CD4-positive, CD25-positive, alpha-beta regulatory T cell (primary cell): ENCODE measurements around the gene CTBP1. TPM values are rescaled to one million over a fixed set of nuclear protein-coding genes. Genes with fewer than 3 reads are reported as not detected.

Source experiments
- ATAC-seq, 2 donors: fragments of 150-1000 bp; cut with Tn5 transposase; one replicate each; pipeline ENCODE4 v1.10.0; 2021; ENCODE audit warnings: low read depth in 2 of 2, moderate number of reproducible peaks in 2 of 2, moderate library complexity in 1 of 2
- DNase-seq, 3 donors: peaks; one replicate each; pipeline versions ENCODE4 v3.0.0 to v3.0.0-alpha.2; 2012 to 2022; ENCODE audit warnings: mixed read lengths in 1 of 3
- H3K27ac ChIP-seq: one replicate; pipeline ENCODE4 v1.7.0; 2013; ENCODE audit warnings: mild to moderate bottlenecking, low read length; ENCODE audit not compliant: insufficient read depth, poor library complexity, severe bottlenecking
- H3K27me3 ChIP-seq: one replicate; pipeline ENCODE4 v1.7.0; 2013; ENCODE audit warnings: low read length; ENCODE audit not compliant: control insufficient read depth, insufficient read depth
- H3K36me3 ChIP-seq: one replicate; pipeline ENCODE4 v1.7.0; 2013; ENCODE audit warnings: mild to moderate bottlenecking, low read length, moderate library complexity; ENCODE audit not compliant: control insufficient read depth, insufficient read depth
- H3K4me1 ChIP-seq: 2 replicates; pipeline ENCODE4 v1.7.0; 2013; ENCODE audit warnings: mild to moderate bottlenecking, low read length; ENCODE audit not compliant: insufficient read depth, control insufficient read depth, poor library complexity, severe bottlenecking
- H3K4me3 ChIP-seq: one replicate; pipeline ENCODE4 v1.7.0; 2013; ENCODE audit warnings: low read depth, mild to moderate bottlenecking, low read length, moderate library complexity
- H3K9me3 ChIP-seq, 2 experiments: 1 replicate in 1 of 2; 2 replicates in 1 of 2; pipeline ENCODE4 v1.7.0; 2013; ENCODE audit warnings: low read length in 2 of 2, mild to moderate bottlenecking in 1 of 2, moderate library complexity in 1 of 2; ENCODE audit not compliant: control insufficient read depth in 2 of 2
- H3K27ac Mint-ChIP-seq, 3 donors: one replicate each; pipeline ENCODE4 v1.8.0; 2020 to 2022; ENCODE audit warnings: mild to moderate bottlenecking in 3 of 3, mixed read lengths in 3 of 3, moderate library complexity in 2 of 3
- H3K27me3 Mint-ChIP-seq: one replicate; pipeline ENCODE4 v1.8.0; 2022; ENCODE audit warnings: mild to moderate bottlenecking, mixed read lengths
- H3K36me3 Mint-ChIP-seq: one replicate; pipeline ENCODE4 v1.8.0; 2020; ENCODE audit warnings: mixed read lengths
- H3K4me1 Mint-ChIP-seq, 4 donors: one replicate each; pipeline ENCODE4 v1.8.0; 2020 to 2022; ENCODE audit warnings: mixed read lengths in 4 of 4, mild to moderate bottlenecking in 1 of 4
- H3K4me3 Mint-ChIP-seq, 4 donors: one replicate each; pipeline ENCODE4 v1.8.0; 2020 to 2022; ENCODE audit warnings: mild to moderate bottlenecking in 4 of 4, mixed read lengths in 4 of 4, moderate library complexity in 3 of 4
- H3K9me3 Mint-ChIP-seq, 7 donors: one replicate each; pipeline ENCODE4 v1.8.0; 2020 to 2022; ENCODE audit warnings: mixed read lengths in 7 of 7, mild to moderate bottlenecking in 3 of 7, moderate library complexity in 2 of 7
- polyA plus RNA-seq, 4 donors: library from polyadenylated mRNA; unstranded; fragments of 300-500 nt; fragmentation: Illumina TruSeq; gene quantifications; one replicate each; pipeline ENCODE4 v1.2.3, GENCODE V29; 2021
- total RNA-seq: library from RNA; stranded (reverse); gene quantifications from one replicate; pipeline ENCODE4 v1.2.3, GENCODE V29; 2022

CTBP1 gene
- total and polyA plus RNA-seq, 5 donors from 2014 or later, result 32.4 to 198 (median 67.2) TPM

DNA sequence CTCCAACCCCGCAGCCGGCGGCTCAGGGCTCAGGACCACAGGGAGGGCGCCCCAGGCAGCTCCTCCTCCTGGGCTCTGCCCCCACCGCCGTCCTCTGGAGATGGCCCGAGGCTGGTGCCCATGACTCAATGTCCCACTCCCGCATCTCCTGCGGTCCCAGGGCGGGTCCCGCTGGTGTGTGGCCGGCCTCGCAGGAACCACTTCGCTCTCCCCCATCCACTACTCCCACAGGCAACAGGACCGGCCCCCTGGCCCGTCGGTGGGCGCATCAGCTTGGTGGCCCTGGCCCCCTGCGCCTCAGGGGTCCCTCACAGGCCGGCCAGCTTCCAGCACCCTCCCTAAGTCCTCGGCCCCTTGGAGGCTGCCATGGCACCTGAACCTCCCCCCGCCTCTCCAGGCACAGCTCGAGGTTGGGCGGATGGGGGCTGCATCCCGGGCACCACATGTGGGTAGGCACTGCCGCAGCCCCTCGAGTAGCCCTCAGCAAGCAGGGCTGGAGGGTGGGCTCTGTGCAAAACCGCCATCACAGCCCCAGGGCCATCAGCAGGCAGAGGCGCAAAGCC lies 53.7 kb downstream of the CTBP1 start:
- Histone ChIP-seq H3K27me3 (no peaks in the 10 kb centered on the region), H3K9me3 (no peaks in the 10 kb centered on the region), H3K4me1 (peaks cover 5% of the 10 kb centered on the region), H3K4me3 (no peak overlapping the region), H3K27ac (no peak overlapping the region), H3K36me3 (peaks cover 4% of the 10 kb centered on the region)
- DNase-seq (no peak), ATAC-seq (no peak)
- Mint-ChIP-seq H3K27me3 (no peaks in the 10 kb centered on the region), H3K27ac (no peak overlapping the region), H3K36me3 (peaks cover 12% of the 10 kb centered on the region), H3K4me1 (peaks cover 0 to 11% (median 8%) of the 10 kb centered on the region in 4 donors), H3K9me3 (peaks cover 0 to 1% (median 0%) of the 10 kb centered on the region in 7 donors), H3K4me3 (no peak overlapping the region)

DNA sequence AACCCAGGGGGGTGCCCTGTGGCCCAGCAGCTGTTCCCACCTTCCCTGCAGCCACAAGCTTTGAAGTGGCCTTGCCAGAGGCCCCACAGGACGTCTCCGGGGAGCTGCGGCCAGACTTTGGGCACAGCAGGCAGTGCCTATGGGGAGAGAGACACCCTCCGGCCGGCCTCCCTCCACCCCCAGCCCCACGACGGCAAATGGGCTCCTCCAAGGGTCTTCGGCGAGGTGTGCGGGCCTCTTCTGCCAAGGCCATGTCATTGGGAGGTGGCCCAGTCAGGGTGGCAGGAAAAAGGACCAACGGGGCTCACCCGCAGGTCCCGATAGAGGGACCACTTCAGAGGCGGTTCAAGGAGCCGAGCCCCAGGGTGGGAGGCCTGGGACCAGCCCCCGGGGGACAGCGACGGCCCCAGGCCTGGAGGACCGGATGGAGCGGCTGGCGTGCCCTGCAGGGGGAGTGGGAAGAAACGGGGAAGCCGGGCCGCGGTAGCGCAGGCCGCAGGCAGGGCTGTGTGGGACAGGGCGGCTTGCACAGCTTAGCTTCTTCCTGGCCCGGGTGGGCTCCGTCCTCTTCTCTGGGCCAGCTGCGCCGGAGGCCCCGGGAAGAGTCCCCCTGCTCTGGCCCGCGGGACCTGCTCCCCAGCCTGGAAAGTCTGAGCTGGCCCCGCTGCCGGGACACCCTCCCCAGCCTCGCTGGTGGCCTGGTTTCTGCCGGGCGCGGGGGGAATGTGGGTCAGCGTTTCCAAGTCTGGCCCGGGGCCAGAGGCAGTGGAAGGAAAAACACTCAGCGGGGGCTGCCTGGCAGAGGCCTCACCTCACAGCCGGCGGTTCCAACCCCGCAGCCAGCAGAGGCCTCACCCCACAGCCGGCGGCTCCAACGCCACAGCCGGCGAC lies 54.7 kb downstream of the CTBP1 start:
- no peak overlapping the region for H3K27ac ChIP-seq
- H3K27me3 ChIP-seq, result no peaks in the 10 kb centered on the region
- H3K9me3 Mint-ChIP-seq, result peaks cover 0 to 1% (median 0%) of the 10 kb centered on the region in 7 donors
- H3K4me3 ChIP-seq, result no peak overlapping the region
- no peaks in the 10 kb centered on the region for H3K9me3 ChIP-seq
- H3K27me3 Mint-ChIP-seq, result no peaks in the 10 kb centered on the region
- peaks cover 0 to 14% (median 7%) of the 10 kb centered on the region in 4 donors for H3K4me1 Mint-ChIP-seq
- DNase-seq (no peak), ATAC-seq (no peak)
- H3K4me3 Mint-ChIP-seq, result no peak overlapping the region
- peaks cover 12% of the 10 kb centered on the region for H3K36me3 Mint-ChIP-seq
- H3K36me3 ChIP-seq, result peaks cover 4% of the 10 kb centered on the region
- H3K27ac Mint-ChIP-seq, result no peak overlapping the region
- H3K4me1 ChIP-seq, result no peaks in the 10 kb centered on the region

DNA sequence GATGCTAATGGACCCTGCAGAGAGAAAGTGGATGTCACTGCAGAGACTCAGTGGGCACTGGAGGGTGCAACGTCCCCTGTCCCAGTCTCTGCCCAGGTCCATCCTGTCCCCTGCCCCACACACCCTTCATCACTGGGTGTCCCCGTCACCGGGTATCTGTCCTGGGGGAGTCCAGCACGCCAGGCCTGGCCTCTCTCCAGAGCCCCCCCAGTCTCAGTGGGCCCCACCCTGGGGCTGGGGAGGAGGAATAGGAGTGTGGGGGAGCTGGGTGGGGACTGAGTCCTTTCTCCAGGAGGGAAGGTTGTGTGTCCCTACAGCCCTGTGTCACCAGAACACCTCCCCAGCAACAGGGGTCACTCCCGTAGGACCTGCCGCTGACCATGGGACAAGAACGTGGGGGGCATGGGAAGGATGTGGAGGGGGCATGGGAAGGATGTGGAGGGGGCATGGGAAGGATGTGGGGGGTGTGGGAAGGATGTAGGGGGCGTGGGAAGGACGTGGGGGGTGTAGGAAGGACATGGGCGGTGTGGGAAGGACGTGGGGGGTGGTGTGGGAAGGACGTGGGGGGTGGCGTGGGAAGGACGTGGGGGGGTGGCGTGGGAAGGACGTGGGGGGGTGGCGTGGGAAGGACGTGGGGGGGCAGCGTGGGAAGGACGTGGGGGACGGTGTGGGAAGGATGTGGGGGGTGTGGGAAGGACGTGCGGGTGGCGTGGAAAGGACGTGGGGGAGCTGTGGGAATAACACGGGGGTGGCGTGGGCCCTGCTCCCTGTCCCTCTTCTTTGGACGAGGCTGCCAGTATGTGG lies 55.5 kb downstream of the CTBP1 start:
- Histone ChIP-seq H3K4me1 (no peaks in the 10 kb centered on the region), H3K4me3 (no peak overlapping the region), H3K9me3 (no peaks in the 10 kb centered on the region), H3K36me3 (peaks cover 4% of the 10 kb centered on the region), H3K27ac (no peak overlapping the region), H3K27me3 (no peaks in the 10 kb centered on the region)
- Mint-ChIP-seq H3K27me3 (no peaks in the 10 kb centered on the region), H3K36me3 (peaks cover 10% of the 10 kb centered on the region), H3K27ac (no peak overlapping the region), H3K9me3 (peaks cover 0 to 1% (median 0%) of the 10 kb centered on the region in 7 donors), H3K4me1 (peaks cover 0 to 18% (median 8%) of the 10 kb centered on the region in 4 donors), H3K4me3 (no peak overlapping the region)
- no peak for ATAC-seq
- DNase-seq, result no peak

GRCh38 chr4:1192493-1193205 lies 56.3 kb downstream of the CTBP1 start:
- H3K36me3 Mint-ChIP-seq, result peaks cover 8% of the 10 kb centered on the region
- DNase-seq (no peak), ATAC-seq (no peak)
- no peaks in the 10 kb centered on the region for H3K9me3 ChIP-seq
- no peak overlapping the region for H3K4me3 ChIP-seq
- peaks cover 2% of the 10 kb centered on the region for H3K4me1 ChIP-seq
- H3K27me3 ChIP-seq, result no peaks in the 10 kb centered on the region
- H3K4me3 Mint-ChIP-seq, result no peak overlapping the region
- H3K27ac Mint-ChIP-seq, result no peak overlapping the region
- H3K9me3 Mint-ChIP-seq, result peaks cover 0 to 1% (median 0%) of the 10 kb centered on the region in 7 donors
- no peak overlapping the region for H3K27ac ChIP-seq
- peaks cover 0 to 16% (median 7%) of the 10 kb centered on the region in 4 donors for H3K4me1 Mint-ChIP-seq
- H3K27me3 Mint-ChIP-seq, result no peaks in the 10 kb centered on the region
- H3K36me3 ChIP-seq, result peaks cover 4% of the 10 kb centered on the region

DNA sequence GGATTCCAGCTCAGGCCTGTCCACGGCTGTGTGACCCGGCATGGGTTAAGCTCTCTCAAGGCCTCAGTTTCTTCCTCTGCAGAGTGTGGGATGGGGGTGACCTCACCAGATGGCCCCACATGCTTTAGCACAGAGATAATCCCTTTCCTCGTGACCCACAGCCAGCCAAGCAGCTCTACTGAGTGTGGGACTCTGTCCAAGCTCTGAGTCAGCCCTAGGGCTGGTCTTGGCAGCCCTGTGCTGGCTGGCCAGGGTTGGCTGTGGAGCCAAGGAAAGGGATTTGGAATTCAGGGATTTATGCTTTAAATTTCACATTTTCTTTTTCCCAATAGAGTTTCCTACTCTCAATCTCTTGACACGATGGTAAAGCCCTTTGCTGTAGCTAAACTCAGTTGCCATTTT lies 56.8 kb downstream of the CTBP1 start:
- H3K4me3 ChIP-seq, result no peak overlapping the region
- DNase-seq (no peak), ATAC-seq (no peak)
- no peak overlapping the region for H3K4me3 Mint-ChIP-seq
- peaks cover 4% of the 10 kb centered on the region for H3K36me3 ChIP-seq
- H3K36me3 Mint-ChIP-seq, result peaks cover 4% of the 10 kb centered on the region
- peaks cover 0 to 1% (median 0%) of the 10 kb centered on the region in 7 donors for H3K9me3 Mint-ChIP-seq
- H3K4me1 ChIP-seq, result peaks cover 7% of the 10 kb centered on the region
- H3K27me3 Mint-ChIP-seq, result no peaks in the 10 kb centered on the region
- peaks cover 2 to 20% (median 10%) of the 10 kb centered on the region in 4 donors for H3K4me1 Mint-ChIP-seq
- H3K27ac ChIP-seq, result no peak overlapping the region
- no peaks in the 10 kb centered on the region for H3K27me3 ChIP-seq
- H3K9me3 ChIP-seq, result no peaks in the 10 kb centered on the region
- H3K27ac Mint-ChIP-seq, result no peak overlapping the region

GRCh38 chr4:1191621-1192020 lies 57.3 kb downstream of the CTBP1 start:
- Mint-ChIP-seq H3K4me1 (peaks cover 4 to 23% (median 13%) of the 10 kb centered on the region in 4 donors), H3K27me3 (no peaks in the 10 kb centered on the region), H3K9me3 (peaks cover 0 to 1% (median 0%) of the 10 kb centered on the region in 7 donors), H3K27ac (no peak overlapping the region), H3K4me3 (no peak overlapping the region), H3K36me3 (peaks cover 2% of the 10 kb centered on the region)
- H3K4me3 ChIP-seq, result no peak overlapping the region
- H3K4me1 ChIP-seq, result peaks cover 11% of the 10 kb centered on the region
- H3K36me3 ChIP-seq, result peaks cover under 1% of the 10 kb centered on the region
- ATAC-seq (no peak), DNase-seq (no peak)
- no peaks in the 10 kb centered on the region for H3K9me3 ChIP-seq
- no peak overlapping the region for H3K27ac ChIP-seq
- H3K27me3 ChIP-seq, result no peaks in the 10 kb centered on the region

DNA sequence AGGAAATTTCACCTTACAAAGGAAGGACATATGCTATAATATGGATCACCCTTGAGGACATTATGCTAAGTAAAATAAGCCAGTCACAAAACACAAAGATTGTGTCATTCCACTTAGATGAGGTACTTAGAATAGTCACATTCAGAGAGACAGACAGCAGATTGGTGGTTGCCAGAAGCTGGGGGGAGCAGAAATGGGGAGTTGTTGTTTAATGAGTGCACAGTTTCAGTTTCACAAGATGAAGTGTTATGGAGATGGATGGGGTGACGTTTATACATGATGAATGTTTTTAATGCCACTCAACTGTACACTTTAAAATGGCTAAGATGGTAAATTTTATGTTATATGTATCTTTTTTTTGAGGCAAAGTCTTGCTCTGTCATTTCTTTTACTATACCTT lies 61.7 kb downstream of the CTBP1 start:
- Histone ChIP-seq H3K4me1 (peaks cover 15% of the 10 kb centered on the region), H3K4me3 (peak overlapping the region; percentile 33), H3K9me3 (no peaks in the 10 kb centered on the region), H3K27me3 (no peaks in the 10 kb centered on the region), H3K36me3 (no peaks in the 10 kb centered on the region), H3K27ac (peak overlapping the region; percentile 70)
- no peaks in the 10 kb centered on the region for H3K27me3 Mint-ChIP-seq
- DNase-seq (peak; percentile 29 to 89 (median 73)), ATAC-seq (peak; percentile 99)
- H3K27ac Mint-ChIP-seq, result peak overlapping the region; percentile 8 to 32 (median 24)
- no peaks in the 10 kb centered on the region for H3K36me3 Mint-ChIP-seq
- peaks cover 0 to 6% (median 1%) of the 10 kb centered on the region in 7 donors for H3K9me3 Mint-ChIP-seq
- H3K4me1 Mint-ChIP-seq, result peaks cover 12 to 35% (median 24%) of the 10 kb centered on the region in 4 donors
- peak overlapping the region in 3 of 4 donors; percentile 2 to 10 (median 5) for H3K4me3 Mint-ChIP-seq
